K562 (cell line): ENCODE data around the gene C1GALT1C1. TPM values are rescaled to one million over a fixed set of nuclear protein-coding genes. Genes with fewer than 3 reads are reported as not detected.

Experiments used
- BDP1 ChIP-seq: IDR thresholded peaks from 3 replicates; pipeline ENCODE4 v1.6.1; 2011; ENCODE audit not compliant: insufficient read length, insufficient read depth
- CCNT2 ChIP-seq: IDR thresholded peaks from 2 replicates; pipeline ENCODE4 v1.6.1; 2011; ENCODE audit warnings: borderline replicate concordance, low read depth, mild to moderate bottlenecking, moderate library complexity, mixed read lengths, low read length; ENCODE audit not compliant: insufficient read length; ENCODE audit errors: extremely low read depth
- CEBPG ChIP-seq, 3 experiments: fragments of 200-800 bp in 1 of 3; sonication (Bioruptor generic) in 1 of 3; sonication (generic) in 1 of 3; formaldehyde crosslinking in 1 of 3; IDR thresholded peaks in 2 of 3; conservative IDR thresholded peaks in 1 of 3; 2 replicates each; pipeline versions ENCODE4 v1.6.1 to v1.8.0; 2016 to 2022; ENCODE audit warnings: missing compliant biosample characterization in 2 of 3, missing genetic modification characterization in 2 of 3, mild to moderate bottlenecking in 1 of 3, missing genetic modification reagents in 1 of 3
- CREB1 ChIP-seq, 2 experiments: sonication (generic) in 1 of 2; formaldehyde crosslinking in 1 of 2; IDR thresholded peaks; 2 replicates each; pipeline versions ENCODE4 v1.6.1 to v1.8.0; 2012 to 2022; ENCODE audit warnings: inconsistent platforms in 1 of 2, mild to moderate bottlenecking in 1 of 2, missing genetic modification reagents in 1 of 2, moderate library complexity in 1 of 2
- FOXK2 ChIP-seq, 2 experiments: fragments of 450-650 bp; IDR thresholded peaks in 1 of 2; conservative IDR thresholded peaks in 1 of 2; 2 replicates each; pipeline ENCODE4 v1.6.1; 2016; ENCODE audit warnings: low read depth in 2 of 2, mild to moderate bottlenecking in 1 of 2
- GABPA ChIP-seq: fragments of 200-800 bp; sonication (Bioruptor generic); conservative IDR thresholded peaks from 2 replicates; pipeline ENCODE4 v1.6.1; 2016; ENCODE audit warnings: low read depth, missing genetic modification characterization, missing compliant biosample characterization
- NCOA6 ChIP-seq: fragments of 450-650 bp; IDR thresholded peaks from 2 replicates; pipeline ENCODE4 v1.6.1; 2017; ENCODE audit warnings: mild to moderate bottlenecking
- NR2C1 ChIP-seq, 2 experiments: fragments of 450-650 bp; IDR thresholded peaks; 2 replicates each; pipeline ENCODE4 v1.6.1; 2017; ENCODE audit warnings: mild to moderate bottlenecking in 2 of 2, antibody characterized with exemption in 1 of 2, inconsistent platforms in 1 of 2, missing compliant biosample characterization in 1 of 2, missing genetic modification characterization in 1 of 2
- PTTG1 ChIP-seq: fragments of 450-650 bp; IDR thresholded peaks from 2 replicates; pipeline ENCODE4 v1.6.1; 2016; ENCODE audit warnings: low read depth, mild to moderate bottlenecking, missing genetic modification characterization, missing compliant biosample characterization
- ZNF217 ChIP-seq: sonication (generic); formaldehyde crosslinking; IDR thresholded peaks from 2 replicates; pipeline ENCODE4 v1.8.0; 2022; ENCODE audit warnings: mild to moderate bottlenecking, missing genetic modification reagents
- ZNF41 ChIP-seq: fragments of 250-450 bp; sonication (Bioruptor Pico); conservative IDR thresholded peaks from 2 replicates; pipeline ENCODE4 v1.4.0; 2020; ENCODE audit warnings: mild to moderate bottlenecking
- ZNF445 ChIP-seq: fragments of 250-450 bp; sonication (Bioruptor Pico); IDR thresholded peaks from 2 replicates; pipeline ENCODE4 v1.4.0; 2020; ENCODE audit warnings: low read depth, mild to moderate bottlenecking, moderate library complexity
- polyA plus RNA-seq, 8 experiments: library from polyadenylated mRNA; depleted of rRNA in 4 of 8; stranded (reverse) in 5 of 8; unstranded in 3 of 8; fragments of >200 nt; fragmentation: Nextera tagmentation in 2 of 8; fragmentation: Illumina TruSeq in 1 of 8; extraction: Ambion mirVana in 2 of 8; extraction: Trizol in 1 of 8; gene quantifications; 2 replicates each; pipeline versions ENCODE4 v1.2.1 to v1.2.3, GENCODE V29; 2011 to 2014; ENCODE audit warnings: inconsistent platforms in 1 of 8, missing spikeins in 1 of 8
- total RNA-seq, 7 experiments: library from RNA; depleted of rRNA in 6 of 7; stranded (reverse); fragments of >200 nt in 6 of 7; fragmentation: Illumina TruSeq in 2 of 7; extraction: Trizol in 2 of 7; gene quantifications; 2 replicates each; pipeline versions ENCODE4 v1.2.1 to v1.2.3, GENCODE V29; 2011 to 2021; ENCODE audit warnings: low replicate concordance in 1 of 7
- TF ChIP-seq, protein P1 (sequence below): sonication (generic); formaldehyde crosslinking; IDR thresholded peaks from 2 replicates; pipeline ENCODE4 v1.8.1; 2022; ENCODE audit warnings: missing genetic modification reagents
- TF ChIP-seq, protein P2 (sequence below): fragments of 450-650 bp; IDR thresholded peaks from 2 replicates; pipeline ENCODE4 v1.6.1; 2018; ENCODE audit not compliant: partially characterized antibody
- TF ChIP-seq, protein P3 (sequence below), 3 experiments: IDR thresholded peaks in 2 of 3; conservative IDR thresholded peaks in 1 of 3; 2 replicates each; pipeline ENCODE4 v1.5.1; 2011 to 2012; ENCODE audit warnings: low read length in 3 of 3, mild to moderate bottlenecking in 3 of 3, control low read depth in 2 of 3, improper control_type of control experiment in 1 of 3, inconsistent platforms in 1 of 3, low read depth in 1 of 3, mixed read lengths in 1 of 3, moderate library complexity in 1 of 3; ENCODE audit not compliant: insufficient read depth in 2 of 3
- TF ChIP-seq, protein P4 (sequence below): fragments of 450-650 bp; IDR thresholded peaks from 2 replicates; pipeline ENCODE4 v1.6.1; 2016

C1GALT1C1 gene
- total and polyA plus RNA-seq, 9 of the 15 experiments (the other 6 are each of a cell fraction or from before 2014, with no cell fraction given) = 9.6 to 49.4 (median 17.1) TPM

DNA sequence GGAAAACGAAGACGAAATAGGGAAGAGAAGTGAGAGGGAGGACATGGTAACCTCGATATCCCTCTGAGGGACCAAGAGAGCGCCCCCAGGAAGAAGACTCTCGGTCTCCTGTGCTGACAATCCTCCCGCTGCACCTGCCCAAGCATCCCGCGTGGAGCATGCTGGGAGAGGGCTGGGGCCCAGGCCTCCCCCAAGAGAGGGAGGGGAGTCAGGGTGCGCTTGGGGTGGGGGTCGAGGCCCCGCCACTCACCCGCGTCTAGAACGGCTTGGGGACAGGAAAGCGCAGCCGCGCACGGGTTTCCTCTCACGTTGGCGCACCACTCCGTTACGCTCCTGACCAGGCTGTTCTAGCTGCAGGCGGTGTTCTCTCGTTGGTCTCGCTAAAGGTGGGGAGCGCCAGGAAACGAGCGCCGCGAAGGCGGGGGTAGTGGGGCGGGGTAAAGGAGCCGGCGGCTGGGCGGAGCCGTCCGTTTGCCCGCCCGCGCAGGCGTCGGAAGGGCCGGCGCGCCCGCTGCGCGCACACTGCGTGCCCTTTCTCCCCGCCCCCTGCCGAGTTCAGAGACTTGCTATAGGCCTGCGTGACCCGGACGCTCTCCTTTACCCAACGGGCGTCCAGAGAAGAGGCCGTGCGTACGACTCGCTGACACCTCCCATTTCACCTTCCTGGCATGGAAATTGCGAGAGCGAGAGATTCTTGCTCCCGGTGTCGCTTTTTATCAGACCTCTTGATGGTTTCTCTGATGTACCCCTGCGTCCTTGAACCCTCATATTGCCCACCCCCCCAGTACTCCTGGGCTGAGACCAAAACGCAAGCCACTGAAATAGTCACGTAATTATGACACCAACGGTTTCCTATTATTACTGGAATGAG, at the start of gene C1GALT1C1 (continued):
- TF ChIP-seq ZNF445 (CRISPR knock-in tag) (no peak), FOXK2 (conservative IDR thresholded peaks at IDR 0.05 in 1 of 2, IDR thresholded peaks at IDR 0.05 in 1 of 2; ENCODE audit: low read depth in 2 of 2) (no peak; a peak in 1 of 4 replicates), ZNF41 (CRISPR knock-in tag) (no peak), CEBPG (CRISPR knock-in tag; IDR thresholded peaks at IDR 0.05) (peak; percentile 52; the same call in 1 of the 2 replicates), CEBPG (tag; conservative IDR thresholded peaks at IDR 0.05 in 1 of 2, IDR thresholded peaks at IDR 0.05 in 1 of 2) (no peak), ZNF217 (CRISPR knock-in tag) (no peak), GABPA (tag) (peak; percentile 75), BDP1 (no peak), NR2C1 (IDR thresholded peaks at IDR 0.05) (peak; percentile 77; the same call in 1 of the 2 replicates), NR2C1 (tag; IDR thresholded peaks at IDR 0.05) (peak; percentile 77), NCOA6 (peak; percentile 62; the same call in 1 of the 2 replicates), PTTG1 (tag) (no peak), CCNT2 (peak; percentile 40), CREB1 (IDR thresholded peaks at IDR 0.05) (peak; percentile 76), CREB1 (CRISPR knock-in tag; IDR thresholded peaks at IDR 0.05) (peak; percentile 81; the same call in 1 of the 2 replicates)
- TF ChIP-seq, protein P1, sequence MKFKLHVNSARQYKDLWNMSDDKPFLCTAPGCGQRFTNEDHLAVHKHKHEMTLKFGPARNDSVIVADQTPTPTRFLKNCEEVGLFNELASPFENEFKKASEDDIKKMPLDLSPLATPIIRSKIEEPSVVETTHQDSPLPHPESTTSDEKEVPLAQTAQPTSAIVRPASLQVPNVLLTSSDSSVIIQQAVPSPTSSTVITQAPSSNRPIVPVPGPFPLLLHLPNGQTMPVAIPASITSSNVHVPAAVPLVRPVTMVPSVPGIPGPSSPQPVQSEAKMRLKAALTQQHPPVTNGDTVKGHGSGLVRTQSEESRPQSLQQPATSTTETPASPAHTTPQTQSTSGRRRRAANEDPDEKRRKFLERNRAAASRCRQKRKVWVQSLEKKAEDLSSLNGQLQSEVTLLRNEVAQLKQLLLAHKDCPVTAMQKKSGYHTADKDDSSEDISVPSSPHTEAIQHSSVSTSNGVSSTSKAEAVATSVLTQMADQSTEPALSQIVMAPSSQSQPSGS (CRISPR knock-in tag) = no peak
- TF ChIP-seq, protein P2, sequence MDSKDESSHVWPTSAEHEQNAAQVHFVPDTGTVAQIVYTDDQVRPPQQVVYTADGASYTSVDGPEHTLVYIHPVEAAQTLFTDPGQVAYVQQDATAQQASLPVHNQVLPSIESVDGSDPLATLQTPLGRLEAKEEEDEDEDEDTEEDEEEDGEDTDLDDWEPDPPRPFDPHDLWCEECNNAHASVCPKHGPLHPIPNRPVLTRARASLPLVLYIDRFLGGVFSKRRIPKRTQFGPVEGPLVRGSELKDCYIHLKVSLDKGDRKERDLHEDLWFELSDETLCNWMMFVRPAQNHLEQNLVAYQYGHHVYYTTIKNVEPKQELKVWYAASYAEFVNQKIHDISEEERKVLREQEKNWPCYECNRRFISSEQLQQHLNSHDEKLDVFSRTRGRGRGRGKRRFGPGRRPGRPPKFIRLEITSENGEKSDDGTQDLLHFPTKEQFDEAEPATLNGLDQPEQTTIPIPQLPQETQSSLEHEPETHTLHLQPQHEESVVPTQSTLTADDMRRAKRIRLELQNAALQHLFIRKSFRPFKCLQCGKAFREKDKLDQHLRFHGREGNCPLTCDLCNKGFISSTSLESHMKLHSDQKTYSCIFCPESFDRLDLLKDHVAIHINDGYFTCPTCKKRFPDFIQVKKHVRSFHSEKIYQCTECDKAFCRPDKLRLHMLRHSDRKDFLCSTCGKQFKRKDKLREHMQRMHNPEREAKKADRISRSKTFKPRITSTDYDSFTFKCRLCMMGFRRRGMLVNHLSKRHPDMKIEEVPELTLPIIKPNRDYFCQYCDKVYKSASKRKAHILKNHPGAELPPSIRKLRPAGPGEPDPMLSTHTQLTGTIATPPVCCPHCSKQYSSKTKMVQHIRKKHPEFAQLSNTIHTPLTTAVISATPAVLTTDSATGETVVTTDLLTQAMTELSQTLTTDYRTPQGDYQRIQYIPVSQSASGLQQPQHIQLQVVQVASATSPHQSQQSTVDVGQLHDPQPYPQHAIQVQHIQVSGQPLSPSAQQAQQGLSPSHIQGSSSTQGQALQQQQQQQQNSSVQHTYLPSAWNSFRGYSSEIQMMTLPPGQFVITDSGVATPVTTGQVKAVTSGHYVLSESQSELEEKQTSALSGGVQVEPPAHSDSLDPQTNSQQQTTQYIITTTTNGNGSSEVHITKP = peak; percentile 70
- TF ChIP-seq, protein P3, sequence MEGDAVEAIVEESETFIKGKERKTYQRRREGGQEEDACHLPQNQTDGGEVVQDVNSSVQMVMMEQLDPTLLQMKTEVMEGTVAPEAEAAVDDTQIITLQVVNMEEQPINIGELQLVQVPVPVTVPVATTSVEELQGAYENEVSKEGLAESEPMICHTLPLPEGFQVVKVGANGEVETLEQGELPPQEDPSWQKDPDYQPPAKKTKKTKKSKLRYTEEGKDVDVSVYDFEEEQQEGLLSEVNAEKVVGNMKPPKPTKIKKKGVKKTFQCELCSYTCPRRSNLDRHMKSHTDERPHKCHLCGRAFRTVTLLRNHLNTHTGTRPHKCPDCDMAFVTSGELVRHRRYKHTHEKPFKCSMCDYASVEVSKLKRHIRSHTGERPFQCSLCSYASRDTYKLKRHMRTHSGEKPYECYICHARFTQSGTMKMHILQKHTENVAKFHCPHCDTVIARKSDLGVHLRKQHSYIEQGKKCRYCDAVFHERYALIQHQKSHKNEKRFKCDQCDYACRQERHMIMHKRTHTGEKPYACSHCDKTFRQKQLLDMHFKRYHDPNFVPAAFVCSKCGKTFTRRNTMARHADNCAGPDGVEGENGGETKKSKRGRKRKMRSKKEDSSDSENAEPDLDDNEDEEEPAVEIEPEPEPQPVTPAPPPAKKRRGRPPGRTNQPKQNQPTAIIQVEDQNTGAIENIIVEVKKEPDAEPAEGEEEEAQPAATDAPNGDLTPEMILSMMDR (IDR thresholded peaks at IDR 0.05 in 2 of 3, conservative IDR thresholded peaks at IDR 0.05 in 1 of 3; ENCODE audit: insufficient read depth in 2 of 3, low read depth in 1 of 3, low read length in 3 of 3) = 0 out of 6 replicates have a peak, but pooled peaks of 1 of the 3 experiments have one; percentile 1
- TF ChIP-seq, protein P4, sequence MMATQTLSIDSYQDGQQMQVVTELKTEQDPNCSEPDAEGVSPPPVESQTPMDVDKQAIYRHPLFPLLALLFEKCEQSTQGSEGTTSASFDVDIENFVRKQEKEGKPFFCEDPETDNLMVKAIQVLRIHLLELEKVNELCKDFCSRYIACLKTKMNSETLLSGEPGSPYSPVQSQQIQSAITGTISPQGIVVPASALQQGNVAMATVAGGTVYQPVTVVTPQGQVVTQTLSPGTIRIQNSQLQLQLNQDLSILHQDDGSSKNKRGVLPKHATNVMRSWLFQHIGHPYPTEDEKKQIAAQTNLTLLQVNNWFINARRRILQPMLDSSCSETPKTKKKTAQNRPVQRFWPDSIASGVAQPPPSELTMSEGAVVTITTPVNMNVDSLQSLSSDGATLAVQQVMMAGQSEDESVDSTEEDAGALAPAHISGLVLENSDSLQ = peak; percentile 70
